GM21576 (cell line): ENCODE measurements around the gene HAL.

Experiments used
- ATAC-seq: cut with Tn5 transposase; IDR thresholded peaks from one replicate; pipeline ENCODE4 v1.9.1; 2021; ENCODE audit warnings: mild to moderate bottlenecking, moderate library complexity; ENCODE audit not compliant: unreplicated experiment

Gene HAL

DNA sequence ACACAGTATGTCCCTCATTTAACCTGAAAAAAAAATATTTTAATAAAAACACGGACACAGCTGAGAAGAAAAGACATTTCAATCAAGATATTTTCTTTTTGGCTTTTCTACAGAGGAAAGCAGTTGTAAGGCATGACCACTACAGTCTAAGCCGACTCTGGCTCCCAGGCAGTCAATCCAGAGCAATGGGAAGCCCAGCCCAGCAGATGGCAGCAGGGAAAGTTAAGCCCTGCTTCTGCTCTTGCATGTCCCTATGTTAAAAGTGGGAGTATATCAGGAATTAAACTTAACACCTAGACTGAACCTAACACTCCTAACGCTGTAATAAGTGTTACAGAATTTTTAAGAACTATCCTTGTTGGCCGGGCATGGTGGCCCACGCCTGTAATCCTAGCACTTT, 19.5 kb upstream of the HAL start:
- ATAC-seq = no peak

DNA sequence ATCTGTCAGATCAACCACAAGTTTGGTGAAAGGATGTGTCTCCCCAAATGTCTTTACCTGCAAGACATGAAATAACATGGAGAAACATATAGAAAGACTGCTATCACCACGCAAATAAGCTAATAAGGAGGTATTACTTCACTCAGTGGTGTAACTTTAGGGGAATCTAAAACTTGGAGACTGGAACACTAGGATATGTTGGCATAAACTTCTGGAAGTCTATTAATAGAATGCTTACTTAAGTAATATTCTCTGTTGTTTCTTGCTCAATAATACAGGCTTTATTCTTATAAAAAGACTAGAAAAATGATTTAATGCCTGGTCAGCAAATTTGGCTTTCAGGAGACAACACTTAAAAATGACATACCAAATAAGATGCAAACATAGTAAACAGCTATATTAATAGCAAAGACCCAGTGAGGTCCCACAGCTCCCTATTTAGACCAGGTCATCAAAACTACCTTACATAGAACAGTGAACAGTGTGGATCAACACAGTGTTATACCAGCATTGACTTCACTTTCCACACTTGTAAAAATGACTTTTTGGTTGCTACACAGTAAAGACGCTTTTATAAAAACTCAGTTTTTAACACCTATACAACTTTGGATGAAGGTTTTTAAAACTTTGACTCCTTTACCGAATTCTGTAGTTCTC, 18.9 kb upstream of the HAL start:
- no peak for ATAC-seq

DNA sequence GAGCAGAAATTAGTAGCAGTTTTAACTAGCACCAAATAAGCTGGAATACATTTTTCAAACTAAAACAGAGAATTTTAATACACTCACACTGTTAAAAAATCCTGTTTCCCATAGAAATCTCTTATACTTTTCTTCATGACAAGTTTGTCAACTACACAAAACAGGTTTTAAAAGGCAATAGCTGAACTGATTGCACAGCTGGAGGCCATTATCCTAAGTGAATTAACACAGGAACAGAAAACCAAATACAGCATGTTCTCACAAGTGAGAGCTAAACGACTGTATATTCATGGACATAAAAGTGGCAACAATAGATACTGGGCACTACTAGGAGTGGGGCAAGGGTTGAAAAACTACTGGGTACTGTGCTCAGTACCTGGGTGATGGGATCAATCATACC, 11.6 kb upstream of the HAL start:
- no peak for ATAC-seq

DNA sequence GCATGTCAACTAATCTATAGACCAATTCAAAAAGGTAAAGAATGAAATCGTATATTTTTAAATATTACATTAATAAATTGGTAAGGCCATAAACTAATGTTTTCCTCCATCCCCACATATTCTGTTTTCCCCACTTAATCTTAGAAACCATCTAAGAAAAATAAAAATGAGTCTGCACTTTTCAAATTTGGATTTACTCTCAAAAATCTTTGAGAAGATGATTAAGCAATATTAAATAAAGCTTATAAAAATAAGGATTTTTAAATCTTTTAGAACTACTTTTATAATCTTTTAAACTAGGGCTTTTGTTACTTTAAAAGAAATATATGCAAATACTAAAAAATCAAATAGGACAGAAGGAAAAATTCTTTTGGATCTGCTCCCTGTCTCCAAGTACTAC, 10.6 kb upstream of the HAL start:
- no peak for ATAC-seq

DNA sequence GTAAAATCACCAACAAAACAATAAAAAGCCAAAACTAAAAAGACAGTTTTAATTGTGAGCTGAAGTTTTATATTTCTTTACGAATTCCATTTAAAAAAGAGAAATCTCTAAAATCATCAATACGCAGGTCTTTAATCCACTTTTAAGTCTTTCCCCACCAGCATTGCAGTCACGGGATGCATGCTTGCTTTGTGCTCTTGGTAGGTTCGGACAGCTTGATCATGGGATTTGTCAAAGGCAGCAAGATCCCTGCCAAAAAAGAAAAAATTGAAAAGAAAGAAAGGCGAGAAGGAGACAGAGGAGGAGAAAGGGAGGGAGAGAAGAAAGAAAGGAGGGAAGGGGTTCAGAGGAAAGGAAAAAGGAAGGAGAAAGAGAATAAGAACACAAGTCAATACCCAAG, 4.7 kb upstream of the HAL start:
- no peak for ATAC-seq

DNA sequence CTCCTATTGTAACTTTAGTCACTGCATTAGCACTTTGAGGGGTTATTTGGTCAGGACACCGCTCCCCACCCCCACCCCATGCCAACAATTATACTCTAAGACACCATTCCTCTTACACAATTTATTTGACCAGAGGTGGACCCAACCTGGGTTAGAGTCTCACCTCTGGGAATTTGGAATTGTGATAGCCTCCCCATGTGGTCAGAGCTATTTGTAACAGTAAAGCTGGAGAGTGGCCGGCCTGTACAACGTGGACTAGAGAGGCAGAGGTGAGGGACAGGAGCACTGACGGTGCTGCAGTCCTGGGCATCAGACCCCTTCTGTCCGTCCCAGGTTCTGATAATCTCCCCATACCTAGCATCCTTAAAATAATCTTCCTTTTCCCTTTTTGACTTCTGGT, 3.3 kb upstream of the HAL start:
- ATAC-seq = no peak

DNA sequence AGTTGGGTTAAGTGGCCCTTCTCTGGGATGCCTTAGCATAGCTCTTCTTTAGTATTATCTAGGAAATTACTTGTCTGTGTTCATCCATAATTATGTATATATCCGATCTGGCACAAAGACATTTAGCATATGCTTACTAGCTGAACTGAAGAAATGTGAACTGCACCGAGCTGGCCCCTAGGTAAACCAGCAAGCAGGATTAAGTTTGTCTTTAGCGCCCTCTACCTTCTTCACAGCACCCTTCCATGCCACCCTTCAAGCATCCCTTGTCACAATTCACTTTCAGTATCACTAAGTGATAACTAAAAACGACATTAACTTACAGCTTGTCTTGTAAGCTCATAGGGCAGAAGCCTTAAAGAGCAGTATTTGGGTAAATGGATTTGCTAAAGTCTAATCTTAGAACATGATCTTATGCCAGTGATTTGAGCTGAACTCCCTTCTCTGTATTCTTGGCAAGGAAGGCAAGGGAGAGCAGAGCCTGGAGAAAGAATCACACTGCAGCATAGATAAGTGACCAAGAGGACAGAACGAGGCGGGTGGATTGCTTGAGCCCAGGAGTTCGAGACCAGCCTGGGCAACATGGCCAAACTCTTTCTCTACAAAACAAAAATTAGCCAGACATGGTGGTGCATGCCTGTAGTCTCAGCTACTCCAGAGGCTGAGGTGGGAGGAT, 2.6 kb upstream of the HAL start:
- peak; percentile 98 for ATAC-seq

DNA sequence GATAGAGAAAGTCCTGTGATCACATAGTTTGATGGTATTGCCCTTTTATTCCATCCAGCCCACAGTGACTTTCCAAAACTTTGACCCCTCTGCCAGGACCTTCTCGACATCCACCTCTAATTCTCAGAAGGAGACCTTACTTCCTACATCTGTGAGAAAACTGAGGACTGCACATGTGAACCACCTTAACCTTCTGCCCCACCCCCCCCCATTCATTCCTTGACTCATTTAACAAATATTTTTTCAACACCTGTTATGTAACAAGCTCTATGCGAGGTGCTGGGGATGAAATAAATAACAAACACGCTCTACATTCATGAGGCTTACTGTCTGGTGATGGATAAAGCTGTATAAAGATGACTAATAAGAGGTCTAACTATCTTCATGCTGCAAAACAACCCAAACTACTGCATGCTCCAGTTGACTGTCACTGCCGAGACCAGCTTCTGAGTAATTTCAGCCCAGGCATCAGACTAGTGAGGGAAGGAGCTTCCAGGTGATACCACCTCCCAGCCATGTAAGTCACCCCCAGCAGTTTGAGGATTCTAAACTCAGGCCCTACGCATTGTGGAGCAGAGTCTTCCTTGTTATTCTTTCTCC, 1.9 kb upstream of the HAL start:
- no peak for ATAC-seq

DNA sequence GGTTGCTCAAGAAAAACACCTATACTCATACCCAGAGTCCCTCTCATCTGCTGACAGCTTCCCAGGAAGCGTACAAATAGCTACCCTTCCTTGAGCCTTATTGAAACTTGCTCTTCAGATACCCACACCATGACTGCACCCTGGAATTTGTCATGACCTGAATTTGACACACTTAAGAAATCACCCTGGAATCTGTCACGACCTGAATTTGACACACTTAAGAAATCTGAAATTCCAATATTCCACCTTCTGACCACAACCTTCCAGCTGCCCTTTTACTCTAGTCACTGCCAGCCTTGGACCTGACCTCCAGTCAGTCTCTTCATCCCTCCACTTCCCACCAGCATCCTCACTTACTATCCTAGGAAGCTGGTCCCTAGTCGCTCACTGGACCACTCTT, 1.1 kb upstream of the HAL start:
- no peak for ATAC-seq

DNA sequence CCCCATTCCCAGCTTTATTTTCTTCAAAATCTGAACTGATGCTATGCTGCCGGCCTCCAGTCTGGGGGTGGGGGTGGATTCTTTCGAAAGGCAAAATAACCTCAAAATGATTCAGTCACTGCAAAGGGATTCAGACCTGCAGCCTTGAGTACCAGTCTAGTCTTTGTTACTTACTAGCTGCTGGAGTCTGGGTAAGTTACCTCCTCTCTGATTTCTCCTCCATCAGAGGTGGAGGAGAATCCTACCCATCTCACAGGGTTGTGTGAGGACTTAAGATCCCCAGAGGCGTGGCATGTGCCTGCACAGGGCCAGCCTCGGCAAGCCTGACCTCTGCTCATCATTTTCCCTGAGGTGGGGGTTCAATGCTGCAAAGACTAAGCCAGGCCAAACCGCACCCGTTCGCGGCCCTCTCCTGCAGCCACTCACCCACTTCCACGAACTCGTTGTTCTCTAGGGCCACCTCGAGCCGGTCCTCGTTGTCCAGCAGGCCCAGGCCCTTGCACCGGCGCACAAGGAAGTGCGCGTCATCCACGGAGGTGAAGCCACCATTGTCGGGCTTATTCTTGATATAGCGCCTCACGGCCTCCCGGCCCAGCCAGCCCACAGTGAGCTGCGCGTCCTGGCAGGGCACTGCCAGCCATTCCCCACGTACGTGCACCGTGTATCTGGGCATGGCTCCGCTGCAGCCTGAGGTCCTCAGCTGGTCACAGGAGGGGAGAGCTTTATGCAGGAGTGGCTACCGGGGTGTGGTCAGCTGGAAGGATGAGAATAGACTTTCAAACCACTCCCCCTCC, 709 bp downstream of the HAL start:
- no peak for ATAC-seq

DNA sequence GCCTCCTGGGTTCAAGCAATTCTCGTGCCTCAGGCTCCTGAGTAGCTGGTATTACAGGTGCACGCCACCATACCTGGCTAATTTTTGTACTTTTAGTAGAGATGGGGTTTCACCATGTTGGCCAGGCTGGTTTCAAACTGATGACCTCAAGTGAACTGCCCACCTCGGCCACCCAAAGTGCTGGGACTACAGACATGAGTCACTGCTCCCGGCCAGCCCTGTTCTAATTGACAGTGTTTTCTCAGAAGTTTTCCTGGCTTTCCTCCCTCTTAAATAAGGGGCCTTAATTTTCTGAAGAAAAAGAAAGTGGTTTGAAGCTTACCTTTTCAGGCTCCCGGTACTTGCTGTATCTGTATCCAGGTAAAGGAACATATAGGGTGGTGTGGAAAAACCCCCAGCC, 1.7 kb downstream of the HAL start:
- ATAC-seq = no peak

DNA sequence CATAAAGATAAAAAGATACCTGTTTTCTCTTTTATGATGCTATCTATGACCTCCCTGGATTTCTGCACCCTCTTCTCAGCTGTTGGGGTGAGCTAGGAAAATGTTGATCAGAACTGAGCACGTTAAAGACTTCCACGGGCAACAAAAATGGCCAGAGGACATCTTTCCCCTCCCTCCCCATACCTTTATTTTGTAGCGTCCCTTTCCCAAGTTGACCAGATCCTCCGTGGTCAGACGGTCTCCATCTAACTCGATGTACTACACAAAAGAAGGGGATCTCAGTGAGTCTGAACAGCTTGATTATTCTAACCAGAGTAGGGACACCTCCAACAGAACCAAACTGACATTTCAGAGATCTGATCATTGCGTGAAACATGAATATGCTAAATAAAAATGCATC, 2.2 kb downstream of the HAL start:
- no peak for ATAC-seq

DNA sequence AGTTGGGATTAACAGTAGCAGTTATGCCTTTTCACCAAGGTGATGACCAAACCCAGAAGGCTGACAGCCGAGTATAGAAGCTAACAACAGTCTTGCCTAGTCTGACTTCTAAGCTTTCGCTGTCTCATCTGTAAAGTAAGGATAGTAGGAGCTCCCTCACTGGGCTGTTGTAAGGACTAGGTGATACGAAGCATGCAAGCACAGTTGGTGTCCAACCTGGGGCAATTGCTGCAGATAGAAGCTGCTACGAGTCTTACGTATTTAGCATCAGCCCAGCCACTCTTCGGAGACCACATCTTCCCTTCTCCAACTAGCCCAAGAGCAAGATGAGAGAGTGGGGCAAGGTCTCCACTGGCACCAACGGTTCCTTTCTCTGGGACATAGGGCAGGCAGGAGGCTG, 6.0 kb downstream of the HAL start:
- no peak for ATAC-seq

DNA sequence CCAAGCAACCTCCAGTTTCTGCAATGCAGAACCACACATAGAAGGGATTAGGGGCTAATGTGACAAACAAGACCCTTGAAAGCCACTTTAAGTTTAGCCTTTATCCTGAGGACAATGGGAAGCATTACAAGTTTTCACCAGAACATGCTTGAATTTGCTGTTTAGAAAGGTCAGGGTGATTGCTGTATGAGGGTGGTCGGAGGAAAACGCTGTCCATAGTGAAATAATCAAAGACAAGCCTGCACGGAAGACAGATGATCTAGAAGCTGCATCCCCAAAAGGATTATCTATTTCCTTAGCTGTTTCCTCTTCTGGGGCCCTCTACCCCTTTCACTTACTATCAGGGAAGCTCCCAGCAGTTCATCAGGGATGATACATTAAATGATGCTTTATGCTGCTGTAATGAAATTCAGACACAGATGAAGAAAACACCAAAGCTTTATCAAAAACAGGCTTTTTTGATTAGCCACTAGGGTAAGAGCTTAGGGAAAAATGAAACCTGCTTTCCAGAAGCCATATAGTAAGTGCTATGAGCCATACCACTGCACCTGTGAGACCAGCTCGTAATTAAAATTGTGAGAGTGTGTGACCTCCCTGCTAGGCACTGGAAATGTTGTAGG, 6.5 kb downstream of the HAL start:
- ATAC-seq = no peak

DNA sequence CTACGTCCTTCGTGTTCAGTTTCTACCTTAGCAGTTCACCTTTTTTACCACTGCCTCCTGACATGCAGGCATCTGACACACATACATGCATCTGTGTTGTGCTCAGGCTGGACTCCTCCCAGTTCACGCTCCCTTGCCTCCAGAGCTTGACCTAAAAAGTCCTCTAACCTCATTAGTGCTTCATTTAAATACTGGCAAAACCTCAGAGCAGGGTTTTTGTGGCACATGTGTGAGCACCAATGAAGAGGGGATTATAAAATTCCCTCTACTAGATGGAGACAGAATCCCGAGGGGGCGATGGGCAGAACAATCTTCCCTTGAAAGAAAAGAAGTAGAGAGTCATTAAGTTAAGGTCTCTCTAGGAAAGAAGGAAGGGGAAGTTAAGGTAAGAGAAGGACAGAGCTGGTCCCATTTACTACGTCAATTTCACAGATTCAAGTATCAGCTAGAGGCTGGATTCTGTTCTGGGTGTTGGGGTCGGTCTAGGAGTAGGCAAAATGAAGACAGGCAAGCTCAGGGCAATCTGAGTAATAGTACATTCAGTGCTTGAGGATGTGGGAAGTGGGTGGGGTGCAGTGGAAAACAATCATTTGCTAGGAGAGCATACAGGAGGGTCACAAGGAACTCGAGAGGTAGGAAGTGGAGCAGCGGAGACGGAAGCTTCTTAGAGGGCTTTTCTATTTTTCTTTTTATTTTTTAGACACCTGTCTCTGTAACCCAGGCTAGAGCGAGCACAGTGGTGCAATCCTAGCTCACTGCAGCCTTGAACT, 7.5 kb downstream of the HAL start:
- ATAC-seq = no peak

DNA sequence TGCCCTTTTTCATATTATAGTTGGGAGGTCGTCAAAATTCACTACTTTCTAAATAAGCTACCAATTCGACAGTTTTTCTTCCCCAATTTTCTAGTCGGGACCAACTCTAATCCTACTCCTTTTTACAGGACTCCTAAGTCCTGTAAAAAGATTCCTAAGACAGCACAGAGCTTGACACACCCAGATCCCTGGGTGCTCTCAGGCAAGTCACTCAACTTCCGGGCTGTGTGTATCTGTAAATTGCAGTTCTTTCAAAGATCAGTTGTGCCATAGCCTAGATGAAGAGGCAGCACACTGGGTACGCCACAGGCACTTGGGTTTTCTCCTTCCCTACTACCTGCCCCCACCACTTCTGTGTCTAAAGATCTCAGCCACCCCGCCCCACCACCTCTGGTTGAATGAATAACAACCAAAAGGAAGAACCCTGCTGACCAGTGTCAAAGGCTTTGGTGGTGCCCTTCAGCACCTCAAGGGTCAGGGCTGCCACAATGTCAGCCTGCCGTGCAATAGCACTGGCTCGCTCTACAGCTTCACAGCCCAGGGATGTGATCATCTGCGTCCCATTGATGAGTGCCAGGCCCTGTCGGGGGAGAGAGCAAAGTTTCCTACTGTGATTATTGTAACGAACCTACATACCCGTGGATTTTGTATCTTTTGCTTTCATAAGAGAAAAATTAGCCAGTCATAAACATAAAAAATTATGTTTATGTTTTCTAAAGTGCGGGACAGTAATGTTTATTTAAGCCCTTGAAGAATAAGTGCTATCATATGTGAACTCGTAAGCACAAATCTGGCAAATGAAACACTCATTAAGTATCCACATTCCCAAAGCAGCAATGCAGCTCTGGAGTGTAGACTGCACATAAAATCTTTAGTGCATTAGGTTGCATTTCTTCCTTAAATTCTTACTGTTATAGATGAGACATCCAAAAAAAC, 9.2 kb downstream of the HAL start:
- no peak for ATAC-seq

DNA sequence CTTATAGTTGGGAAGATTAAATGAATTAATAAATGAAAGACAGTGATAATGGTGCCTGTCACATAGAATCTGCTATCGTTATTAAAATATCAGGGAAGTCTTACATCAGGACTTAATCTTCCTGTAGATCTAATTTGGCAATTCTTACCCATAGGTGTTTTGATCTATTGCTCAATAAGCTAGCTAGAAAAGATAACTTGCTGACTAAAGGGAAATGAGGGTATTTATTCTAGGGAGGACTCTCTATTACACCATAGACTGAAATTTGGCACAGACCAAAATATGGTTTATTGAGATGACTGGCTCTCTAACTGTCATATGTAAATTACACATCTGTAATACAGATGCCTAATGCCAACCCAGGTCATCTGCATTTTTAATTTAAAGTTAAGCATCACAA, 11.5 kb downstream of the HAL start:
- no peak for ATAC-seq

DNA sequence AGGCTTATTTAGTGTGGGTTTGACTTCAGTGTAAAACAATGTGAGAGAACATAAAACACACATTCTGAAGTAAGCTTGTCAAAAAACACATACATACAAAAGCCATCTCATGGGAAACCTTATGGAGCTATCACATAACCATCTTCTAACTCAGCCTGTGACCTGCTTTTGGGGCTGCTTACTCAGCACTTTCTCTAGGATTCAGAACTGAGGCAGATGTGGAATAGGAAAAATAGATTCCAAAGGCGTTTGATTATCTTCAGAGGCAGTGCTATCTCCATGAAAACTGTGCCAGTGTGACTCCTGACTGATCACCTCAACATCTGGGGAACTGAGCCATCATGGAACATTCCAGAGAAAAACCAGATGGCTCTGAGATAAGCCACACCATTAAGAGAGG, 13.5 kb downstream of the HAL start:
- ATAC-seq = no peak

DNA sequence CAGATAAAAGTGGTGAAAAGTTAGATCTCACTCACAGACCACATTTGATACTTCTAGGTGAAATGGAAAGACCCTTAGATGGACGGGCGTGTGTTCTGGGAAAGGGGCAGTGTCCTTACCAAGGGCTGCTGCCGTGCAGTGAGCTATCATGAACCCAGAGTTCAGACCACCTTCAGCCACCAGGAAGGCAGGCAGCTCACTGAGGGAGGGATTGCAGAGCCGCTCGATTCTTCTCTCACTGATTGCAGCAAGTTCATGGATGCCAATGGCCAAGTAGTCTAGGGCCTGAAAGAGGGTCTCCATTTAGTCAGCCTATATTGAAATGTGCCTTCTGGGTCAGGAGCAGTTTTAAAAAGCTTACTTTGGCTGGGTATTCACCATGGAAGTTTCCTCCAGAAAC, 15.7 kb downstream of the HAL start:
- no peak for ATAC-seq

DNA sequence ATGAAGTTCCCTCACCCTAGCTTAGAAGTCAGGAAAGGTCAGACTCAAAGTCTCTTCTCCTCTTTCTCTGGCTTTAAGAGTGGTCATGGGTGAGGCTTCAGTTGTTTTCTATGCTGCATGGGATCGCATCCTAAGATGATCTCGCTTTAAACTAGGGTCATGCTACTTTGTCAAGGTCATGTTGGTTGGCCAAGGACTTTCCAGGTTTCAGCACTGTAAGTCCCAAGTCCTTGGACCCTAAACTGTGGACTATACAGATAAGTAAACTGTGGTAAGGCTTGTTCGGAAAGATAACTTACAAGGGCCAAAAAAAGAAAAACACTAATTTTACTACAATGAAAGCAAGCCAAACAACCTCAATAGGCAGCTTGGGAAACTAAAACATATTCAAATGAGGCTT, 17.4 kb downstream of the HAL start:
- ATAC-seq = no peak
